HG02610 (cell line): ENCODE results near the gene CEP55.

Experiments
- ATAC-seq: cut with Tn5 transposase; IDR thresholded peaks from one replicate; pipeline ENCODE4 v1.9.1; 2021; ENCODE audit warnings: mild to moderate bottlenecking, moderate library complexity; ENCODE audit not compliant: unreplicated experiment

CEP55 gene

GRCh38 chr10:93559490-93559889 lies 63.1 kb downstream of the CEP55 start:
- ATAC-seq, result no peak

- no peak for ATAC-seq
Observed at GRCh38 chr10:93560541-93560940, 64.1 kb downstream of the CEP55 start.

DNA sequence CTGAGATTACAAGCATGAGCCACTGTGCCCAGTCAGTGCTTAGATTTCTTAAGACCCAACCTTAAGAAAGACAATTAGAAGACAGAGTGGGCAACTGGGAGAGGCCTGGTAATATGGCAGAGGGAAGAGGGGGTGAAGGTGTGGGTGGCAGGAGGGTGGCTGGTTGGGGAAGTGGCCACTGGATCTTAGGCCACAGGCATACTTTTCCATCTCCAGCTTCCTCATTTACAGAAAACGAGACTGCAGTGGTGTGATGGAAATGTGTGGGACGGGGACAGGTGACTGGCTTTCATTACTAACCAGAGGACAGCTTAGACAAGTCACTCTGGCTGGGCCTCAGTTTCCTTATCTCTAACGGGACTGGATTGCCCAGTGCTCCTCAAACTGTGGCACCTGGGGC lies 69.0 kb downstream of the CEP55 start:
- no peak for ATAC-seq

GRCh38 chr10:93566435-93567276 lies 70.2 kb downstream of the CEP55 start, which contains the start of gene FFAR4:
Gene FFAR4, plus strand, starts transcription at chr10:93566665. Its CDS starts 56 bp downstream, at chr10:93566721.
- ATAC-seq, result no peak

DNA sequence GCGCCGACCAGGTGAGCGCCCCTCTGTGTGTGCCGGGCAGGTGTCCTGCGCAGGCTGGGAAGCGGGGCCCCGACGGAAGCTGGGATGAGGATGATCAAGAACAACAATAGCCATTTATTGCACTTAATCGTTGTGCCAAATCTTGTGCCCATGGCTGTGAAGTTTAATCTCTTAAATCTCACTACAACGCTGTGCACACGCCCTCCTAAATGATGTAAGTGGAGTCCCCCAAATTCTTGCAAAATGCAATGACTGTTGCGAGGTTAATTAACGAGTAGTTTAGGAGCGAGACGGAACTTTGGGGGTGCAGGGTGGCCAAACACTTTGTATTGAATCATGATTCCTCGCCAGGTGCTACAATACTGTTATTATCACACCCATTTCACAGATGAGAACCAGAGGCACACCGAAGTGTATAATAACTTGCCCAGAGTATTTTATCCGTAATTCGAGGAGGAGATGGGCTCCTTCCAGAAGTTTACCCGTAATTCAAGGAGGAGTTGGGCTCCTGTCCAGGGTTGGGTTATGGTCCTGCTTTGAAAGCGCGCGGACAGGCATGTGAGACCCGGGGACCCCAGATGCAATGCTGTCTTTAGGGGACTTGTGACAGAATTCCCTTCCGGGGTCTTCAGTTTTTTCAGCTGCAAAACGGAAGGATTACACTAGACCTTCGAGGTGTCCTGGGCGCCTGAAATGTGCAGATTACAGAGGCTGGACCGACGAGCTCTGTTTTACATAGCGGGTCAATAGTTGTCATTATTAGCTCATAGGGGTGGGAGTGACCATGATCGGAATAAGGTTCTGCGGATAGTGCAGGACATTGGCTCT lies 71.1 kb downstream of the CEP55 start:
- no peak for ATAC-seq

DNA sequence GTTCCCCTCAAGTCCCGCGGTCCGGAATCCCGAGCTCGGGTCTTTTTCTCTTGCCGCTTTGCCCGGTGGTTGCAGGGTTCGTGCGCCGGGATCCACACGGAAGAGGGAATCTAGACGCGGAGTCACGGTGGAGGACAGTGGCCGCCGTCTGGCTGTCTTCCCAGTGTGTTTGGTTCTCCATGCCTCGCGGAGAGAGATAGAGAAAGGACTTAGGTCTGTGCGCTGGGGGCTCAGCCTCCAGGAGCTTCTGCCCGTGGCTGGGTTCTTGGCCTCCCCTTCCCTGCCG lies 71.6 kb downstream of the CEP55 start:
- ATAC-seq, result no peak

GRCh38 chr10:93570383-93570782 lies 74.0 kb downstream of the CEP55 start:
- no peak for ATAC-seq

DNA sequence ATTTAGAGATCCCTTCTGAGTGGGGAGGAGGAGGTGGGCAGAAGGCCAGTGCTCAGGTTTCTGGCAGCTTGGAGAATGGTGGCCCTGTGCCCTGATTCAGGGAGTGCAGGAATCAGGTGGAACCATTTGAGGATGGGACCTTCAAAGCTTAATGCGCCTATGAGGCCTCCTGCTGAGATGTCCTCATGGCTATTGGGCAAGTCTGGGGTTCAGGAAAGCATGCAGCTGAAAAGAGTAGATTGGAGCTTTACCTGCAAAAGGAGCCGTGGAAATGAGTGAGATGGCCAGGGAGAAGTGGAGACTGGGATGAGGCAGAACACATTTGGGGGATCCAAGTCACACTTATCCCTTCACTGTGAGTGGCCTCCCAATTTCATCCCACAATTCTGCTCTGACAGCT lies 76.2 kb downstream of the CEP55 start:
- ATAC-seq, result no peak

DNA sequence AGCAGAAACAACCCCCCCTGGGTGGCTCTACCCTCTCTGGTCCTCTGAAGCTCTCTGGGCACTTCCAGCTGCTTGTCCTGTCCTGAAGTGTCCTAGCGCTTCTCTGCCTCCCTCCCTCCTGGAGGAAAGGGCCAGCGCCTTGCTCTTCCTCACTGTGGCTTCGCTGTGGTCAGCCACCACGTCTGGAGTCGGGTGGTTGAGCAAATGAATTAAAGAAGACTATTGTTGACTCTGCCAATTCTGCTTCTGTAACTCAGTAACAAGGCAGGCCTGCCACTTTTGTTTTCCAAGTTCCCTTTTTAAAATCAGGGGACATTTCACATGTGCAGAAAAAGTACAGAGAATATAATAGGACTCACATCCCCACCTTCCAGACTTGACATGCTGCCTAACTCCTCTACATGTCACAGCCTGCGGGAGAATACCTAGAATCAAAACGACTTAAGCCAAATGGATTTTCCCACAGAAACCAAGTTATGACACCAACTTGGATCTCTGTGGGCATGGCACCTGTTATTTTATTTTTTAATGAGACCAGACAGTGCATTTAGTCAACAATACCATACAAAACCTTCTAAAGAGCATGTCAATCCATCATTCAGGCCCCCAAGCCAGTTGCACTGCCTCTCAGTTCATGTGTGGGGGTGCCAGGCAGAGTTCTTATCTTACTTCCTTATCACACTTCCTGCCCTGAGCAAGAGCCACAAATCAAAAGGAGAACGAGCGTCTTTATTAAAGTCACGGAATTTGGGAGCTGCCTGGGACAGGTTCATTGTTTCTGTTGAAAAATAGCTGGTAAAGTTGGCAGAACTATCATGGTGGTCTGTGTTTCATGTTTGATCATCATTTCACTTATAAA lies 76.9 kb downstream of the CEP55 start:
- ATAC-seq, result no peak

GRCh38 chr10:93573924-93574323 lies 77.5 kb downstream of the CEP55 start:
- no peak for ATAC-seq

DNA sequence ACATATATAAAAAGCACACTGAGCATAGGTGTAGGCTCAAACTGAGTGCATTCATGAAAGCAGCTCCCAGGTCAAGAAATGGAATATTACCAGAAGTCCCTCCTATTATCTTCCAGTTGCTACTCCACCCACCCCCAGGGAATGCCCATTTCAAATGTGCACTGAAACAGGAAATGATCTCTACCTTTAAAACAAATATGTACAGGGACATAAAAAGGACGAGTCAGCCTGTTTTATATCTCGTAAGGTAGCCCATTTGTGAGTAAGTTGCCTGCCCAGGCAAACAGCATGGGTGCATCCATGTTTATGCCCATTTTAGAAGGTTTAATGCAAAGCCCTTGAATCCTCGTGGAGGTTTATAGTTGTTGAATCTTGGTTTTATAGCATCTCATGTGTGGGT lies 80.5 kb downstream of the CEP55 start:
- ATAC-seq, result no peak

- no peak for ATAC-seq
Observed at GRCh38 chr10:93577565-93577964, 81.2 kb downstream of the CEP55 start.
